ENCODE data around the gene GGCX. TPM values are rescaled to one million over a fixed set of nuclear protein-coding genes. Genes with fewer than 3 reads are reported as not detected.

Gene GGCX
- total RNA-seq, 3 donors from 2014 or later = 26.4 to 39.1 (median 31.7) TPM

GRCh38 chr2:85514323-85514722 lies 47.0 kb downstream of the GGCX start:
- no peak for TF ChIP-seq CTCF (IDR thresholded peaks at IDR 0.05)
- DNase-seq (no peak), ATAC-seq (no peak)
- H3K4me1 ChIP-seq (ENCODE audit: low read depth) = peaks cover 20% of the 10 kb centered on the region
- no peaks in the 10 kb centered on the region for H3K36me3 ChIP-seq (ENCODE audit: low read depth)
- no peaks in the 10 kb centered on the region for H3K9me3 ChIP-seq
- intact Hi-C loops (cut with DNase I, micrococcal nuclease) = no loop called here
- no peak overlapping the region for H3K4me3 ChIP-seq

- no peak for DNase-seq
- Histone ChIP-seq H3K4me3 (no peak overlapping the region), H3K36me3 (ENCODE audit: low read depth) (no peaks in the 10 kb centered on the region), H3K4me1 (ENCODE audit: low read depth) (peaks cover 14% of the 10 kb centered on the region), H3K9me3 (no peaks in the 10 kb centered on the region)
- intact Hi-C loops (cut with DNase I, micrococcal nuclease) = no loop called here
- no peak for TF ChIP-seq CTCF (IDR thresholded peaks at IDR 0.05)
- ATAC-seq = peak; percentile 76
Observed at GRCh38 chr2:85511008-85511811, 50.1 kb downstream of the GGCX start.

- Histone ChIP-seq H3K4me3 (no peak overlapping the region), H3K36me3 (ENCODE audit: low read depth) (no peaks in the 10 kb centered on the region), H3K4me1 (ENCODE audit: low read depth) (peaks cover 35% of the 10 kb centered on the region), H3K9me3 (no peaks in the 10 kb centered on the region)
- no peak for TF ChIP-seq CTCF (IDR thresholded peaks at IDR 0.05)
- no peak for ATAC-seq
- DNase-seq = no peak
- intact Hi-C loops (cut with DNase I, micrococcal nuclease) = no loop called here
Observed at GRCh38 chr2:85506768-85507181, 54.5 kb downstream of the GGCX start.

GRCh38 chr2:85505551-85506238 lies 55.6 kb downstream of the GGCX start:
- H3K9me3 ChIP-seq = no peaks in the 10 kb centered on the region
- no peak for TF ChIP-seq CTCF (IDR thresholded peaks at IDR 0.05)
- intact Hi-C loops (cut with DNase I, micrococcal nuclease) = no loop called here
- ATAC-seq (no peak), DNase-seq (no peak)
- H3K4me3 ChIP-seq = no peak overlapping the region
- H3K4me1 ChIP-seq (ENCODE audit: low read depth) = peaks cover 25% of the 10 kb centered on the region
- no peaks in the 10 kb centered on the region for H3K36me3 ChIP-seq (ENCODE audit: low read depth)

- intact Hi-C loops (cut with DNase I, micrococcal nuclease) = no loop called here
- peaks cover 23% of the 10 kb centered on the region for H3K4me1 ChIP-seq (ENCODE audit: low read depth)
- TF ChIP-seq CTCF (IDR thresholded peaks at IDR 0.05) = no peak
Observed at GRCh38 chr2:85504778-85505261, 56.5 kb downstream of the GGCX start.

More at GRCh38 chr2:85504778-85505261, 56.5 kb downstream of the GGCX start:
- no peaks in the 10 kb centered on the region for H3K9me3 ChIP-seq
- ATAC-seq (peak; percentile 23), DNase-seq (no peak)
- H3K36me3 ChIP-seq (ENCODE audit: low read depth) = no peaks in the 10 kb centered on the region
- no peak overlapping the region for H3K4me3 ChIP-seq

Measured in mucosa of descending colon (tissue), 3 donors.